HepG2 (cell line): ENCODE data around the gene NDOR1. TPM values are rescaled to one million over a fixed set of nuclear protein-coding genes. Genes with fewer than 3 reads are reported as not detected.

Experiments
- ATAC-seq: fragments of 200-7000 bp; cut with Tn5 transposase; 3 replicates; pipeline ENCODE4 v1.9.1; 2020; ENCODE audit warnings: mild to moderate bottlenecking, moderate library complexity
- BruUV-seq: library from RNA; stranded (reverse); fragments of 400-500 nt; replicated peaks from 2 replicates; lab custom pipeline; 2021; lab: Mats Ljungman, UMichigan
- CTCF ChIA-PET: fragments of 300-600 bp; formaldehyde crosslinking; extraction: SDS; loops from one replicate; lab custom pipeline; 2021; ENCODE audit warnings: low total read pairs, inconsistent platforms, low intra/inter-chr PET ratio; lab: Yijun Ruan, JAX
- POLR2A ChIA-PET: fragments of 350-600 bp; sonication (Branson Sonifier 250); formaldehyde crosslinking; loops from one replicate; lab custom pipeline; 2020; ENCODE audit warnings: antibody characterized with exemption, inconsistent platforms; lab: Yijun Ruan, JAX
- DNase-seq: peaks from one replicate; pipeline ENCODE4 v3.0.0-alpha.2; 2015; ENCODE audit warnings: low spot score
- FAIRE-seq: peaks from 3 replicates; lab custom pipeline; 2011; peaks lifted over from hg19 to GRCh38; lab: Jason Lieb, UNC
- H2AFZ ChIP-seq: one replicate; pipeline ENCODE4 v1.6.1; 2011; ENCODE audit warnings: low read length, inconsistent platforms
- H3K27ac ChIP-seq: fragments of 300-600 bp; 3 replicates; pipeline ENCODE4 v1.8.0; 2011; ENCODE audit warnings: mixed run types, mild to moderate bottlenecking, mixed read lengths, low read length, inconsistent platforms; ENCODE audit not compliant: insufficient read depth; ENCODE audit errors: extremely low read length
- H3K27me3 ChIP-seq, 2 experiments: fragments of 200-600 bp in 1 of 2; 2 replicates in 1 of 2; 3 replicates in 1 of 2; pipeline versions ENCODE4 v1.6.0 to v1.8.0; 2011; ENCODE audit warnings: low read length in 2 of 2, mild to moderate bottlenecking in 2 of 2, moderate library complexity in 2 of 2, inconsistent platforms in 1 of 2; ENCODE audit not compliant: insufficient read depth in 2 of 2, control insufficient read depth in 1 of 2
- H3K36me3 ChIP-seq, 2 experiments: fragments of 200-600 bp in 1 of 2; replicated peaks in 1 of 2; 2 replicates in 1 of 2; 3 replicates in 1 of 2; pipeline versions ENCODE4 v1.5.1 to v1.8.0; 2011; ENCODE audit warnings: low read length in 2 of 2, inconsistent platforms in 1 of 2; ENCODE audit not compliant: insufficient read depth in 2 of 2, control insufficient read depth in 1 of 2
- H3K4me1 ChIP-seq: 2 replicates; pipeline ENCODE4 v1.5.1; 2012; ENCODE audit warnings: low read length, inconsistent platforms; ENCODE audit not compliant: insufficient read depth
- H3K4me2 ChIP-seq: 2 replicates; pipeline ENCODE4 v1.6.0; 2011; ENCODE audit warnings: low read depth, low read length, inconsistent platforms
- H3K4me3 ChIP-seq, 3 experiments: fragments of 200-600 bp in 1 of 3; sonication (generic), shearing (Covaris generic) in 1 of 3; replicated peaks in 1 of 3; 2 replicates each; pipeline ENCODE4 v1.5.1; 2011 to 2016; ENCODE audit warnings: low read length in 3 of 3, inconsistent platforms in 2 of 3, low read depth in 2 of 3, mild to moderate bottlenecking in 2 of 3, control low read depth in 1 of 3, mixed read lengths in 1 of 3; ENCODE audit not compliant: insufficient read depth in 1 of 3
- H3K79me2 ChIP-seq: one replicate; pipeline ENCODE4 v1.6.1; 2011; ENCODE audit warnings: low read length, inconsistent platforms; ENCODE audit not compliant: insufficient read depth
- H3K9ac ChIP-seq: 2 replicates; pipeline ENCODE4 v1.6.0; 2011; ENCODE audit warnings: mild to moderate bottlenecking, low read depth, low read length, inconsistent platforms; ENCODE audit not compliant: insufficient read depth
- H3K9me3 ChIP-seq: 2 replicates; pipeline ENCODE4 v1.5.1; 2012; ENCODE audit warnings: mild to moderate bottlenecking, low read length
- H4K20me1 ChIP-seq: 2 replicates; pipeline ENCODE4 v1.6.0; 2011; ENCODE audit warnings: inconsistent platforms, mild to moderate bottlenecking, low read length, moderate library complexity; ENCODE audit not compliant: insufficient read depth
- AGO2 ChIP-seq: fragments of 200-400 bp; formaldehyde crosslinking; optimal IDR thresholded peaks from 2 replicates; pipeline ENCODE3; 2017; ENCODE audit warnings: mild to moderate bottlenecking, low read depth, low read length, moderate library complexity
- ATF5 ChIP-seq: sonication (generic); formaldehyde crosslinking; IDR thresholded peaks from 2 replicates; pipeline ENCODE4 v1.4.0; 2020; ENCODE audit warnings: mild to moderate bottlenecking, low read depth, missing genetic modification reagents
- CENPX ChIP-seq: sonication (generic); formaldehyde crosslinking; IDR thresholded peaks from 2 replicates; pipeline ENCODE4 v1.9.0; 2021; ENCODE audit warnings: mild to moderate bottlenecking, missing genetic modification reagents, moderate library complexity
- DR1 ChIP-seq: sonication (generic); formaldehyde crosslinking; IDR thresholded peaks from 2 replicates; pipeline ENCODE4 v1.8.0; 2021; ENCODE audit warnings: mild to moderate bottlenecking, missing genetic modification reagents, inconsistent platforms
- HDAC1 ChIP-seq: sonication (generic); formaldehyde crosslinking; IDR thresholded peaks from 2 replicates; pipeline ENCODE4 v1.5.1; 2020; ENCODE audit warnings: mild to moderate bottlenecking, missing genetic modification reagents
- HNF4A ChIP-seq: sonication (generic); formaldehyde crosslinking; IDR thresholded peaks from 2 replicates; pipeline ENCODE4 v1.4.0; 2020; ENCODE audit warnings: missing genetic modification reagents
- PAXIP1 ChIP-seq: sonication (generic); formaldehyde crosslinking; conservative IDR thresholded peaks from 2 replicates; pipeline ENCODE4 v1.4.0; 2020; ENCODE audit warnings: mild to moderate bottlenecking, missing genetic modification reagents, moderate library complexity
- WGBS: methylation state at CpG from one replicate; pipeline ENCODE4 v1.1.6; 2017; ENCODE audit warnings: low lambda C conversion rate; 5-methylcytosine and 5-hydroxymethylcytosine counted together
- in situ Hi-C: cut with HindIII; loops from 2 replicates; pipeline ENCODE4 v1.10.0; 2017; ENCODE audit warnings: low pct_unique_long_range_greater_than_20kb; ENCODE audit not compliant: extremely low pct_ligation_motif_present
- intact Hi-C: fragments of 100-400 bp; cut with micrococcal nuclease; formaldehyde crosslinking; loops from one replicate; pipeline ENCODE4 v1.10.0; 2022; ENCODE audit not compliant: unreplicated experiment
- polyA plus RNA-seq, 8 experiments: library from polyadenylated mRNA; depleted of rRNA in 3 of 8; stranded (reverse) in 7 of 8; unstranded in 1 of 8; fragments of >200 nt; fragmentation: Illumina TruSeq in 4 of 8; extraction: Trizol in 4 of 8; gene quantifications; 2 replicates each; pipeline versions ENCODE4 v1.2.1 to v1.2.3, GENCODE V29; 2011 to 2016; ENCODE audit warnings: low read depth in 4 of 8, missing spikeins in 1 of 8, mixed read lengths in 1 of 8; ENCODE audit not compliant: insufficient read depth in 1 of 8
- total RNA-seq, 5 experiments: library from RNA; depleted of rRNA; stranded (reverse); fragments of >200 nt; fragmentation: Illumina TruSeq; extraction: Trizol; gene quantifications; 2 replicates each; pipeline ENCODE4 v1.2.3, GENCODE V29; 2016; ENCODE audit warnings: low read depth in 1 of 5

The NDOR1 gene
- total and polyA plus RNA-seq, 2 of the 13 experiments (the other 11 are each of a cell fraction or from before 2014, with no cell fraction given): 3.6 to 8.7 TPM

- DNase-seq: no peak
- no peaks in the 10 kb centered on the region for H3K79me2 ChIP-seq
- no peak overlapping the region for H3K4me3 ChIP-seq
- no peaks in the 10 kb centered on the region; the same call in 1 of the 2 replicates for H4K20me1 ChIP-seq
- no peak overlapping the region for H3K27ac ChIP-seq
- WGBS: 68% methylated on average over 10 of the region's 10 CpGs
- H3K9me3 ChIP-seq: no peaks in the 10 kb centered on the region
- no peak for ATAC-seq
- H3K9ac ChIP-seq: no peak overlapping the region
- POLR2A ChIA-PET: interaction anchor here (0.9 kb wide), 1 partner anchor 22 kb away, joined by 4 read pairs; the partner anchor contains the start of gene TUBB4B
- intact Hi-C loops (no loop called here), in situ Hi-C loops (no loop called here)
- no peaks in the 10 kb centered on the region for H3K27me3 ChIP-seq
- no peak overlapping the region for H2AFZ ChIP-seq
- CTCF ChIA-PET: interaction anchor here (2.1 kb wide), 1 partner anchor 27 kb away, joined by 13 read pairs; no protein-coding TSS in a partner anchor
- peaks cover 14% of the 10 kb centered on the region for H3K4me1 ChIP-seq
- TF ChIP-seq HNF4A (CRISPR knock-in tag) (0 out of 2 replicates have a peak, but pooled peaks have one; percentile 32), CENPX (CRISPR knock-in tag) (no peak), HDAC1 (no peak)
- FAIRE-seq: no peak
- H3K36me3 ChIP-seq: peaks cover 9 to 16% of the 10 kb centered on the region in 2 experiments; a peak in 4 of 5 replicates
- BruUV-seq: no TSS peak
- H3K4me2 ChIP-seq: no peak overlapping the region
These were observed 58.0 kb downstream of the NDOR1 start for GRCh38 chr9:137263506-137263905.

- no peaks in the 10 kb centered on the region for H3K9me3 ChIP-seq
- peaks cover 12 to 16% of the 10 kb centered on the region in 2 experiments; a peak in 3 of 5 replicates for H3K36me3 ChIP-seq
- no peak for FAIRE-seq
- no TSS peak for BruUV-seq
- H3K4me1 ChIP-seq: peaks cover 19% of the 10 kb centered on the region
- H3K4me2 ChIP-seq: no peak overlapping the region
- H4K20me1 ChIP-seq: no peaks in the 10 kb centered on the region; the same call in 1 of the 2 replicates
- intact Hi-C loops: no loop called here
- no peak overlapping the region for H3K27ac ChIP-seq
- CTCF ChIA-PET: no interaction called here
- no peak overlapping the region for H3K4me3 ChIP-seq
- no peak overlapping the region for H3K9ac ChIP-seq
- TF ChIP-seq ATF5 (no peak), PAXIP1 (no peak), AGO2 (peak; percentile 24), DR1 (no peak)
- TF ChIP-seq, all 625 proteins: peak for 1
- no peak for DNase-seq
- H3K79me2 ChIP-seq: no peaks in the 10 kb centered on the region
- no peaks in the 10 kb centered on the region for H3K27me3 ChIP-seq
- no peak overlapping the region for H2AFZ ChIP-seq
- in situ Hi-C loops: no loop called here
- POLR2A ChIA-PET: interaction anchor here (0.9 kb wide), 1 partner anchor 23 kb away, joined by 4 read pairs; the partner anchor contains the start of gene TUBB4B
- no peak for ATAC-seq
- WGBS: 97% methylated on average over 15 of the region's 22 CpGs
These were observed 58.6 kb downstream of the NDOR1 start for GRCh38 chr9:137264067-137264466.
